ENCODE data around the gene C4B.
A peak's percentile ranks its signal among the peaks of the same experiment; 100 is the strongest.
"Not testable (repeated sequence)": the region's sequence is repeated elsewhere in the genome, so short reads cannot be mapped to it uniquely, and the experiment has no call there.

Gene C4B

DNA sequence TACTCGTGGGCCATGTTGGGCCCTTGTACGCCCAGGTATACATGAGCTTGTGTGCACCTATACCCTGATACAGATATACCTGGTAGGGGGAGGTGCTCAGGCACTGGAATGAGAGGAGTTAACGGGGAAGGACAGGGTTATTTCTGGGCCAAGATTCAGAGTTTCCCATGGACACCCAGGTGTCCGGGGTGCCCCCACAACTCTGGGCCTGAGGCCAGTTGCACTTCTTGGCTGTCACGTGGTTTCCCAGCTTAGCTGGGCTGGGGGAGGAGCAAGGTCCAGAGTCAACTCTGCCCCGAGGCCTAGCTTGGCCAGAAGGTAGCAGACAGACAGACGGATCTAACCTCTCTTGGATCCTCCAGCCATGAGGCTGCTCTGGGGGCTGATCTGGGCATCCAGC lies 32.9 kb upstream of the C4B start, which contains the start of gene C4A:
Gene C4A (plus strand): TSS at position 314 of the 400 bp plus-strand sequence. CDS start 51 bp downstream, at position 365.
- DNase-seq = not testable (repeated sequence)

DNA sequence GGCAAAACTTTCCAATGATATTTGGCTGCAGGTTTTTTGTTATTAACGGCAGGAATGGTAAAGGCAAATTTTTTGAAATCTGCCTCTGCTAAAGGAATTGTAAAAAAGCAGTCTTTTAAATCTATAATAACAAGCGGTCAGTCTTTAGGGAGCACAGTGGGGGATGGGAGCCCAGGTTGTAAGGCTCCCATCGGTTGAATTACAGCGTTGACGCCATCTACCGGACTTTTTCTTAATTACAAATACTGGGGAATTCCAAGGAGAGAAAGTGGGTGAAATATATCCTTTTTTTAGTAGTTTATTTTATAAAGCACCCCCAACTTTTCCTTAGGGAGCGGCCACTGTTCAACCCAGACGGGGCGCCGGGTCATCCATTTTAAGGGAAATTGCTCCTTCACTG lies 25.2 kb upstream of the C4B start:
- not testable (repeated sequence) for DNase-seq

DNA sequence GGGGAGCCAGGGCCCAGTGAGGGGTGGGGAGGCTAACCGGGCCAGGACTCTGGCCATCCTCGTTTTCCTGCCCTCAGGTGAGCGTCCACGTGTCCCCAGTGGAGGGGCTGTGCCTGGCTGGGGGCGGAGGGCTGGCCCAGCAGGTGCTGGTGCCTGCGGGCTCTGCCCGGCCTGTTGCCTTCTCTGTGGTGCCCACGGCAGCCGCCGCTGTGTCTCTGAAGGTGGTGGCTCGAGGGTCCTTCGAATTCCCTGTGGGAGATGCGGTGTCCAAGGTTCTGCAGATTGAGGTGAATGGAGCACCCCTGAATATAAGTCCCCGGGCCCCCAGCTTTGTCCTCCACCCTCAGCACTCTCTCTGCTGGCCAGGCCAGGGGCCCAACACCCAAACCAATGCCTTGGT lies 20.2 kb upstream of the C4B start:
- DNase-seq = not testable (repeated sequence)

DNA sequence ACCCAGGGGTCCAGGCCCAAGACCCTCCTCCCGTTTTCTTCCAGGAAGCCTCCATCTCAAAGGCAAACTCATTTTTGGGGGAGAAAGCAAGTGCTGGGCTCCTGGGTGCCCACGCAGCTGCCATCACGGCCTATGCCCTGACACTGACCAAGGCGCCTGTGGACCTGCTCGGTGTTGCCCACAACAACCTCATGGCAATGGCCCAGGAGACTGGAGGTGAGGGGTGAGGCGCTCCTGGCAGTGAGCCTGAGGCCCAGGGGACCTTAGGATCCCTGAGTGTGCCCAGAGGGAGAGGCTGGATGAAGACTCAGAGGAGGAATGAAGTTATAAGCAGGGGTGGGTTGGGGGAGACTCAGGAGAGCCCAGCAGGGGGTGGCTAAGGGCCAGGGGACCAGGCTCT lies 18.2 kb upstream of the C4B start:
- DNase-seq = not testable (repeated sequence)

DNA sequence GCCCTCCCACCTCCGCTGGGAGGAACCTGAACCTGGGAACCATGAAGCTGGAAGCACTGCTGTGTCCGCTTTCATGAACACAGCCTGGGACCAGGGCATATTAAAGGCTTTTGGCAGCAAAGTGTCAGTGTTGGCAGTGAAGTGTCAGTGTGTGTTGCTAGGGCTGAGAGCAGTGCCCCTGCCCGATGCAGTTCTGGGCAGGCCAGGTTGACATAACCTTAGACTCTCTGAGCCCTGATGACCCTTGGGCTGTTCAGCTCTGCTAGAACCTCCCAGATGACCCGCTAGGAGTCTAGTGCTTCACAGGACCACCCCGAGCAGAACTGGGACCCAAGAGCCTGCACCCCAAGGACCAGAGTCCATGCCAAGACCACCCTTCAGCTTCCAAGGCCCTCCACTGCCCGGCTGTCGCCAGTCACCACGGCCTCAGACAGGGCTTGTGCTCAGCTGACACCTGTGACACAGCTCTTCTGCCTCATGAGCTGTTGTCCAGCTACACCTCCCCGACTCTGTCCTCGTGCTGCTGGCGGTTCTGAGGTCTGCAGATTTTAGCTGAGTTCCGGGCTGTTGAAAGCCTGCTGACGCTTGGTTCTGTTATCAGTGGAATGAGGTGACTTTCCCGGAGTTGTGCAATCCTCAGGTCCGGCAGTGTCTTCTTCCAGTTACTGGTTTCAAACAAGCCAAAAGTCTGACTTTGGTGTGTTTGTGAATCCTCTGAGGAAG lies 11.9 kb upstream of the C4B start:
- not testable (repeated sequence) for DNase-seq

DNA sequence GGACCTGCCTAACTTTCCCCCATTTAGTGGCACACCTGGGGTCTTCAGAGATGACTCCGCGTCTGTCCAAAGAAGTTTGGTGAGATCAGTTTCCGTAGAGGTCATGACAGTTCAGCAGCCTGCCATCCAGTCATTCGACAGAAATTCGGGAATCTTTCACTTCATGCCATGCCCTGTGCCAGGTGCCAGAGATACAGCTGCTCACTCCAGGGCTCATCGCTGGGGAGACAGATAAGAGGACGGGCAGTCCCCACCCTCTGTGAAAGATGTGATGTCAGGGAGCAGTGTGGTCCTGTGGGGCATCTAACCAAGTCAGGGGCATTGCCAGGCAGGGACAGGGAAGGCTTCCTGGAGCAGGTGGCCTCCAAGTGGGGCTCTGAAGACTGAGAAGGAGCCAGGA lies 11.3 kb upstream of the C4B start:
- not testable (repeated sequence) for DNase-seq

DNA sequence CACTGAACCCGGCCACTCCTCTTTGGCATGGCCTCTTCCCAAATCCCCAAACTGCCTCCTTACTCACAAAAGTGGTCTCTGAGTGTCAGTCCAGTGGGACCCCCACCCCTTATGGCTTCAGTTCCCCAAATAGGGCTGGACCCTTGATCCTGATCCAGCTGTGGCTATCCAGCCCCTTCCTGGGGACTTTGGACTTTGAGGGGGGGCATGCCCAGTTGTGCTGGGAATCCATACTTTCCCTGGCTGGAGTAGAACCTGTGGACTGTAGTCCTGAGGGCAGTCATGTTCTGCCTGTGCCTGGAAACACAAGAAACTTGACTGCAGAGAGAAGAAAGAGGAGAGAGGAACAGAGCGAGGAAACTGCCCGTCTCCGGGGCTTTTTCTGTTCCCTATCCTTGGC lies 10.2 kb upstream of the C4B start:
- peak in 1 of 3 donors; percentile 14 for DNase-seq

DNA sequence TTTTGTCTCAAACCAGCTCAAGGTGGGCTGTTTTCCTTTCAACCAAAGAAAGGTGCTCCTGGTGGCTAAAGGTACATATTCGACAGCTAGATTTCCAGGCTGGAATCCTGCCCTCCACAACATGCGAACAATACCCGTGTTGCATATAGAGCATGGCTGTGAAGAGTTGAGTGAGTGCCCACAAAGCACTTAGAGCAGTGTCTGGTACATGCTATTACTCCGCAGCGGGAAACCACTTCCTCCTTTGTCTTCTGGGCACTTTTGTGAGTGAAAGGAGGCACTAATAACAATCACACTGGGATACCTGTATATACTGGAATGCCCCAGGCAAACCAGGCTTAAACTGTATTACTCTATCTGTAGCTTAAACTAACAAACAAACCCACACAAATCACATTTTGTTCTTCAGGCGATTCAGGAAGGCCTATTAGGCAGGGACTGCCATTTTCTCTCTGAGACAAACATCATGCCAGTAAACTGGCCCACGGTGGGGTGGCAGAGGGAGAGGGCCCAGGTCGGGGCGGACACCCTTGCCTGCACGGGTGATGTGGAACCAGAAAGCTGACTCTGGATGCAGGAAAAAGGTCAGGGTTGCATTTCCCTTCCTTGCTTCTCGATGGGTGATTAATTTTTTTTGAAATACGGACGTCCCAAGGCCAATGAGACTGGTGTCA lies 9.6 kb upstream of the C4B start:
- DNase-seq = not testable (repeated sequence)

DNA sequence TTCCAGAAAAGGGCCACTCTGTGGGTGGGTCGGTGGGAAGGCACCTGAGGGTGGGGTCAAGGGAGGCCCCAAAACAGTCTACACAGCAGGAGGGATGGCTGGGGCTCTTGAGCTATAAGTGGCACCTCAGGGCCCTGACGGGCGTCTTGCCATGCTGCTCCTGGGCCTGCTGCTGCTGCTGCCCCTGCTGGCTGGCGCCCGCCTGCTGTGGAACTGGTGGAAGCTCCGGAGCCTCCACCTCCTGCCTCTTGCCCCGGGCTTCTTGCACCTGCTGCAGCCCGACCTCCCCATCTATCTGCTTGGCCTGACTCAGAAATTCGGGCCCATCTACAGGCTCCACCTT lies 9.1 kb upstream of the C4B start:
- peak in 1 of 3 donors; percentile 6 for DNase-seq

DNA sequence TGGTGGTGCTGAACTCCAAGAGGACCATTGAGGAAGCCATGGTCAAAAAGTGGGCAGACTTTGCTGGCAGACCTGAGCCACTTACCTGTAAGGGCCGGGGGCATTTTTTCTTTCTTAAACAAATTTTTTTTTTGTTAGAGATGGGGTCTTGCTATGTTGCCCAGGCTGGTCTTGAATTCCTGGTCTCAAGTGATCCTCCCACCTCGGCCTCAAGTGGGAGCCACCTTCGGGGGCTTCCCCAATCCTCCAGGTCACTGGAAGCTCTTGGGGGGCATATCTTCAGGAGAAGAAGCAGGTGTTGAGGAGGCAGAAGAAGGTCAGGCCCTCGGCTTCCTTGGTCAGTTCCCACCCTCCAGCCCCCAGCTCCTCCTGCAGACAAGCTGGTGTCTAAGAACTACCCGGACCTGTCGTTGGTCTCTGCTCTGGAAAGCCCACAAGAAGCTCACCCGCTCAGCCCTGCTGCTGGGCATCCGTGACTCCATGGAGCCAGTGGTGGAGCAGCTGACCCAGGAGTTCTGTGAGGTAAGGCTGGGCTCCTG lies 8.5 kb upstream of the C4B start:
- DNase-seq = peak in 1 of 3 donors; percentile 1

DNA sequence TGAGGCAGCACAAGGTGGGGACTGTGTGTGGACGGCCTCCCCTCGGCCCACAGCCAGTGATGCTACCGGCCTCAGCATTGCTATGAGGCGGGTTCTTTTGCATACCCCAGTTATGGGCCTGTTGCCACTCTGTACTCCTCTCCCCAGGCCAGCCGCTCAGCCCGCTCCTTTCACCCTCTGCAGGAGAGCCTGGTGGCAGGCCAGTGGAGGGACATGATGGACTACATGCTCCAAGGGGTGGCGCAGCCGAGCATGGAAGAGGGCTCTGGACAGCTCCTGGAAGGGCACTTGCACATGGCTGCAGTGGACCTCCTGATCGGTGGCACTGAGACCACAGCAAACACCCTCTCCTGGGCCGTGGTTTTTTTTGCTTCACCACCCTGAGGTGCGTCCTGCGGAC lies 7.5 kb upstream of the C4B start:
- peak in 1 of 3 donors; percentile 2 for DNase-seq

DNA sequence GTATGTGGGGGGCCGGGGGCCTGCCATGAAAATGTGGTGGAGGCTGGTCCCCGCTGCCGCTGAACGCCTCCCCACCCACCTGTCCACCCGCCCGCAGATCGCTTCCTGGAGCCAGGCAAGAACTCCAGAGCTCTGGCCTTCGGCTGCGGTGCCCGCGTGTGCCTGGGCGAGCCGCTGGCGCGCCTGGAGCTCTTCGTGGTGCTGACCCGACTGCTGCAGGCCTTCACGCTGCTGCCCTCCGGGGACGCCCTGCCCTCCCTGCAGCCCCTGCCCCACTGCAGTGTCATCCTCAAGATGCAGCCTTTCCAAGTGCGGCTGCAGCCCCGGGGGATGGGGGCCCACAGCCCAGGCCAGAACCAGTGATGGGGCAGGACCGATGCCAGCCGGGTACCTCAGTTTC lies 6.6 kb upstream of the C4B start:
- not testable (repeated sequence) for DNase-seq

DNA sequence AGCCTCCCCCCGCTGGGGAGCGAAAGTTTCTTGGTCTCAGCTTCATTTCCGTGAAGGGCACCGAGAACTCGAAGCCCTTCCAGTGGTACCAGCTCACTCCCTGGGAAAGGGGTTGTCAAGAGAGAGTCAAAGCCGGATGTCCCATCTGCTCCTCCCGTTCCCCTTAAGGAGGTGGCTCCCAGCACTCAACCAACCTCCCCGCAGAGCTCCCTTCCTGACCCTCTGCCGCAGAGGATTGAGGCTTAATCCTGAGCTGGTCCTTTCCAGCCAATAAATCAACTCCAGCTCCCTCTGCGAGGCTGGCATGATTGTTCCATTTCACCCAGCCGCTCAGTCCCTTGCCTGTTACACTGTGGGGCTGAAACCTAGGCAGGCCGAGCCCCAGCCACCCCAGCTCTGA lies 6.0 kb upstream of the C4B start:
- not testable (repeated sequence) for DNase-seq

DNA sequence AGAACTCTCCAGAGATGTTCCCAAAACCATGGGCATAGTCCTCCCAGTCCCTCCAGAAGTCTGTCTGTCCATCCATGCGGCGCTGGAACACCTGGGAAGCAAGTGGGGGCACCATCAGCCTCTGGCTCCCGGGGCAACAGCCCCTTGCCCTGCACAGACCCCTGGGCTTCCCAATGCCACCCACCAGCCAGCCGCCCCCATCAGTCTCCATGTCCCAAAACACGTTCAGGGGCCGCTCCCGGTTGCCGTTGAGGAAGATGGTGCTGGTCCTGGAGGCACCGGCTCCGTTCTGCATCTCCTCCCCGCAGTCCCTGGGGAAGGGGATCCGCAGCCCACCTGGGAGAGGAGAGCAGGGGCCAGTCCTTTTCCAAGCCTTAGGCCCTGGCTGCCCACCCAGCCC lies 5.1 kb upstream of the C4B start:
- DNase-seq = peak in 1 of 3 donors; percentile 1

DNA sequence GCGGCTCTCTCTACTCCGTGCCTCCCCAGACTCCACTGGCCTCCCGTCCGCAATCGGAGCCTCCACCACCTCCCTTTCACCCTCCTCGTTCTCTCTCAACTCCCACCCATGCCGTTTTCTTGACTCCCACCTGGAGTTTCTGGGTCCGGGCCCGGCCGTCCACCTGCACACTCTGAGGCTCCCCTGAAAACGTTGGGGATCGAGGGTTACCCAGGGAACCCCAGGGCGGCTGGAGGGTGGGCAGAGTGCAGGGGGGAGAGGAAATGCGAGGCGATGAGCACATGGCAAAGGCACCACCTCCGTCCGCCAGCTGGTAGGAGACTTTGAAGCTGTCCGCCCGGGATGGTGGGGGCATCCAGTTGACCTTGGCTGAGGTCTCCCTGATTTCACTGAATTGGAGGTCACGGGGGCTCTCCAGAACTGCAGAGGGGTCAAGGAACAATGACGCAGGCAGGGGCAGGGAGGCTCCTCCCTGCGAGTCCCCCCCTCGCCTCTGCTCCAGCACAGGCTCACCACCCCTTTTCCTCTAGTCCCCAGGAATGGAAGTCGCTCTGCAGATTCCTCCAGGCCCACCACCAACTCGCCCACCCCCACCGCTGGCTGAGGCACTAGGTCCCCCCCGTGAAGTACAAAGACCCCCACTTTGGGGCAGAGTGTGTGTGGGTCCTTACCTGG lies 3.6 kb upstream of the C4B start:
- peak in 1 of 3 donors; percentile 4 for DNase-seq

DNA sequence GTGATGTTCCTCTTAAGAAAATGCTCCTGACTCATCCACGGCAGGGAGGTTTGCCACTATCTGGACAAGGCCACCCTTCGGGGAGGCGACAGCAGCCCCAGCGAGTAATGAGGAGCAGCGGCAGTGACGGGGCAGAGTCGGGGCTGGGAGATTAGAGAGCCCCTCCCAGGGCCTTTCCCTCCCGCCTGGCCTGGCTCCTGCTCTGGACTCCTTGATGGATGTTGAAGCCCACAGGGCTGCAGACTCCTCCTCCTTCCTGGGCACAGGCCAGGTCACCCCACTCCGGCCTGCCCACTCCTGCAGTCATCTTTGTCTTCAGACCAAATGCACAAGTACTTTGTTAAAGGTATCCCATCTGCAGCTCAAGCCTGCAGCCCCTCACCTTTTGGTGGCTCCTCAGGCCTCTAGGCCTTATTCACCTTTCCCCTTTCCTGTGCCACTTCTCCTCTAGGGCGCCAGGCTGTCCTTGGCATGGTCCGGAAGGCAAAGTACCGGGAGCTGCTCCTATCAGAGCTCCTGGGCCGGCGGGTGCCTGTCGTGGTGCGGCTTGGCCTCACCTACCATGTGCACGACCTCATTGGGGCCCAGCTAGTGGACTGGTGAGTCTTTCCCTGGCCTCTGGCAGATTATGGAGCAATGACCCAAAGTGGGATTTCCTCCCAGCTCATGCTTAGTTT lies 1.5 kb upstream of the C4B start:
- DNase-seq = peak in 1 of 3 donors; percentile 16

DNA sequence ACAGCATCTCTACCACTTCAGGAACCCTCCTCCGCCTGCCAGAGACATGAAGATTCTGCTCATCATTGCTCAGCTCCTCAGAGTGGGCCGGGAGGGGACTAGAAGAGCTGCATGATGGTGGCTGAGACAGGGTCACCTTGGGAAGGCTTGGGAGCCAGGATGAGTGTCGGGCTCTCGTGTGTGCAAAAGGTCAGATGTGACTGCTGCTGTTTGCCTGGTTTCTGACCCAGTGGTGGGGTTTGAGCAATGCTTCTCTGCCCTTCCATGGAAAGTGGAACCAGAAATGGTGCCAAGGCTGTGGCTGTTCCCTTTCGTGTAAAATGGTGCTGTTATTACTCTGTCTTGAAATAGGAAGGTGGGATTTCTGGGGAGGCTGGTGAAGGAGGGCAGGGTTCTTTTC lies 857 bp upstream of the C4B start:
- not testable (repeated sequence) for DNase-seq

DNA sequence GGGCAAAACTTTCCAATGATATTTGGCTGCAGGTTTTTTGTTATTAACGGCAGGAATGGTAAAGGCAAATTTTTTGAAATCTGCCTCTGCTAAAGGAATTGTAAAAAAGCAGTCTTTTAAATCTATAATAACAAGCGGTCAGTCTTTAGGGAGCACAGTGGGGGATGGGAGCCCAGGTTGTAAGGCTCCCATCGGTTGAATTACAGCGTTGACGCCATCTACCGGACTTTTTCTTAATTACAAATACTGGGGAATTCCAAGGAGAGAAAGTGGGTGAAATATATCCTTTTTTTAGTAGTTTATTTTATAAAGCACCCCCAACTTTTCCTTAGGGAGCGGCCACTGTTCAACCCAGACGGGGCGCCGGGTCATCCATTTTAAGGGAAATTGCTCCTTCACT lies 7.5 kb downstream of the C4B start:
- not testable (repeated sequence) for DNase-seq

DNA sequence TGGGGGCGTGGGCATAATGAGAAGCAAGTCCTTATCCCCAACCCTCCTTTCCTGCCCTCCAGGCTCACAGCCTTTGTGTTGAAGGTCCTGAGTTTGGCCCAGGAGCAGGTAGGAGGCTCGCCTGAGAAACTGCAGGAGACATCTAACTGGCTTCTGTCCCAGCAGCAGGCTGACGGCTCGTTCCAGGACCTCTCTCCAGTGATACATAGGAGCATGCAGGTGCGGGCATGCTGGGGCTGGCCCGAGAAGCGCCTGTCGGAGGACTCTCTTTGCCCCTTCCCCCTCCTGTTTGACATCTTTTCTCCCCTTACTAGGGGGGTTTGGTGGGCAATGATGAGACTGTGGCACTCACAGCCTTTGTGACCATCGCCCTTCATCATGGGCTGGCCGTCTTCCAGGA lies 14.0 kb downstream of the C4B start:
- DNase-seq = not testable (repeated sequence)

DNA sequence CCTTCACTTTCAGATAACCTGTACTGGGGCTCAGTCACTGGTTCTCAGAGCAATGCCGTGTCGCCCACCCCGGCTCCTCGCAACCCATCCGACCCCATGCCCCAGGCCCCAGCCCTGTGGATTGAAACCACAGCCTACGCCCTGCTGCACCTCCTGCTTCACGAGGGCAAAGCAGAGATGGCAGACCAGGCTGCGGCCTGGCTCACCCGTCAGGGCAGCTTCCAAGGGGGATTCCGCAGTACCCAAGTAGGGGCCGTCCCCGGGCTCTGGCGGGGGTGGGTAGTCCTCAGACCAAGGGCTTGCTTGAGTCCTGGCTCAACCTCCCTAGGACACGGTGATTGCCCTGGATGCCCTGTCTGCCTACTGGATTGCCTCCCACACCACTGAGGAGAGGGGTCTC lies 15.0 kb downstream of the C4B start:
- not testable (repeated sequence) for DNase-seq

DNA sequence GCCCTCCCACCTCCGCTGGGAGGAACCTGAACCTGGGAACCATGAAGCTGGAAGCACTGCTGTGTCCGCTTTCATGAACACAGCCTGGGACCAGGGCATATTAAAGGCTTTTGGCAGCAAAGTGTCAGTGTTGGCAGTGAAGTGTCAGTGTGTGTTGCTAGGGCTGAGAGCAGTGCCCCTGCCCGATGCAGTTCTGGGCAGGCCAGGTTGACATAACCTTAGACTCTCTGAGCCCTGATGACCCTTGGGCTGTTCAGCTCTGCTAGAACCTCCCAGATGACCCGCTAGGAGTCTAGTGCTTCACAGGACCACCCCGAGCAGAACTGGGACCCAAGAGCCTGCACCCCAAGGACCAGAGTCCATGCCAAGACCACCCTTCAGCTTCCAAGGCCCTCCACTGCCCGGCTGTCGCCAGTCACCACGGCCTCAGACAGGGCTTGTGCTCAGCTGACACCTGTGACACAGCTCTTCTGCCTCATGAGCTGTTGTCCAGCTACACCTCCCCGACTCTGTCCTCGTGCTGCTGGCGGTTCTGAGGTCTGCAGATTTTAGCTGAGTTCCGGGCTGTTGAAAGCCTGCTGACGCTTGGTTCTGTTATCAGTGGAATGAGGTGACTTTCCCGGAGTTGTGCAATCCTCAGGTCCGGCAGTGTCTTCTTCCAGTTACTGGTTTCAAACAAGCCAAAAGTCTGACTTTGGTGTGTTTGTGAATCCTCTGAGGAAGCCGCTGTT lies 20.9 kb downstream of the C4B start:
- not testable (repeated sequence) for DNase-seq

DNA sequence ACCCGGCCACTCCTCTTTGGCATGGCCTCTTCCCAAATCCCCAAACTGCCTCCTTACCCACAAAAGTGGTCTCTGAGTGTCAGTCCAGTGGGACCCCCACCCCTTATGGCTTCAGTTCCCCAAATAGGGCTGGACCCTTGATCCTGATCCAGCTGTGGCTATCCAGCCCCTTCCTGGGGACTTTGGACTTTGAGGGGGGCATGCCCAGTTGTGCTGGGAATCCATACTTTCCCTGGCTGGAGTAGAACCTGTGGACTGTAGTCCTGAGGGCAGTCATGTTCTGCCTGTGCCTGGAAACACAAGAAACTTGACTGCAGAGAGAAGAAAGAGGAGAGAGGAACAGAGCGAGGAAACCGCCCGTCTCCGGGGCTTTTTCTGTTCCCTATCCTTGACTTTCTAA lies 22.5 kb downstream of the C4B start:
- peak in 1 of 3 donors; percentile 9 for DNase-seq

Data from suppressor macrophage treated with lipopolysaccharide for 1 hour (primary cell).